Neural progenitor cell (in vitro differentiated cells): ENCODE measurements around the gene TMEM63C.

Experiments used
- CTCF ChIP-seq: fragments of 200-600 bp; sonication (generic); IDR thresholded peaks from 2 replicates; pipeline ENCODE4 v1.5.1; 2017; ENCODE audit warnings: antibody characterized with exemption, mild to moderate bottlenecking
- EZH2 ChIP-seq: fragments of 200-600 bp; sonication (generic); IDR thresholded peaks from 2 replicates; pipeline ENCODE4 v1.6.1; 2017; ENCODE audit warnings: antibody characterized with exemption, mild to moderate bottlenecking, moderate library complexity

- TF ChIP-seq CTCF: no peak
- no peak for TF ChIP-seq EZH2
Measured at GRCh38 chr14:77212097-77212870, 30.7 kb downstream of the TMEM63C start.
